HG03064 (cell line): ENCODE data around the gene MARS1.
"Not testable (repeated sequence)": the region's sequence is repeated elsewhere in the genome, so short reads cannot be mapped to it uniquely, and the experiment has no call there.

Experiments
- ATAC-seq: cut with Tn5 transposase; IDR thresholded peaks from one replicate; pipeline ENCODE4 v1.9.1; 2021; ENCODE audit warnings: low read depth; ENCODE audit not compliant: unreplicated experiment

Gene MARS1

GRCh38 chr12:57489157-57489641, 1.3 kb downstream of the MARS1 start:
- no peak for ATAC-seq

- no peak for ATAC-seq
These were observed 2.3 kb downstream of the MARS1 start for GRCh38 chr12:57490126-57490525.

GRCh38 chr12:57491393-57492280, 3.8 kb downstream of the MARS1 start:
- ATAC-seq: no peak

- ATAC-seq: not testable (repeated sequence)
These were observed 7.3 kb downstream of the MARS1 start for GRCh38 chr12:57495051-57495701.

- ATAC-seq: no peak
These were observed 9.0 kb downstream of the MARS1 start for GRCh38 chr12:57496822-57497221.

- ATAC-seq: no peak
These were observed 9.6 kb downstream of the MARS1 start for GRCh38 chr12:57497223-57498131.

- ATAC-seq: no peak
These were observed 10.2 kb downstream of the MARS1 start for GRCh38 chr12:57498132-57498502.

- ATAC-seq: no peak
These were observed 10.7 kb downstream of the MARS1 start for GRCh38 chr12:57498571-57498970.

- no peak for ATAC-seq
These were observed 12.3 kb downstream of the MARS1 start for GRCh38 chr12:57500213-57500612.

GRCh38 chr12:57502311-57502969, 14.6 kb downstream of the MARS1 start:
- ATAC-seq: not testable (repeated sequence)

- ATAC-seq: not testable (repeated sequence)
These were observed 18.7 kb downstream of the MARS1 start for GRCh38 chr12:57506541-57506940.

- ATAC-seq: not testable (repeated sequence)
These were observed 19.9 kb downstream of the MARS1 start for GRCh38 chr12:57507796-57508195.

GRCh38 chr12:57511161-57511560, 23.3 kb downstream of the MARS1 start:
- no peak for ATAC-seq

- no peak for ATAC-seq
These were observed 23.9 kb downstream of the MARS1 start for GRCh38 chr12:57511588-57512325.

- ATAC-seq: no peak
These were observed 24.8 kb downstream of the MARS1 start for GRCh38 chr12:57512665-57513064.

- ATAC-seq: no peak
These were observed 25.4 kb downstream of the MARS1 start for GRCh38 chr12:57513266-57513665.

- ATAC-seq: not testable (repeated sequence)
These were observed 25.8 kb downstream of the MARS1 start for GRCh38 chr12:57513677-57514076.

- not testable (repeated sequence) for ATAC-seq
These were observed 26.4 kb downstream of the MARS1 start for GRCh38 chr12:57514246-57514645.

GRCh38 chr12:57514720-57515407, 27.0 kb downstream of the MARS1 start:
- no peak for ATAC-seq
